ENCODE measurements around the gene FXYD6. TPM values are rescaled to one million over a fixed set of nuclear protein-coding genes. Genes with fewer than 3 reads are reported as not detected.

FXYD6 gene
- polyA plus RNA-seq, 3 donors: 124 to 140 (median 129) TPM

DNA sequence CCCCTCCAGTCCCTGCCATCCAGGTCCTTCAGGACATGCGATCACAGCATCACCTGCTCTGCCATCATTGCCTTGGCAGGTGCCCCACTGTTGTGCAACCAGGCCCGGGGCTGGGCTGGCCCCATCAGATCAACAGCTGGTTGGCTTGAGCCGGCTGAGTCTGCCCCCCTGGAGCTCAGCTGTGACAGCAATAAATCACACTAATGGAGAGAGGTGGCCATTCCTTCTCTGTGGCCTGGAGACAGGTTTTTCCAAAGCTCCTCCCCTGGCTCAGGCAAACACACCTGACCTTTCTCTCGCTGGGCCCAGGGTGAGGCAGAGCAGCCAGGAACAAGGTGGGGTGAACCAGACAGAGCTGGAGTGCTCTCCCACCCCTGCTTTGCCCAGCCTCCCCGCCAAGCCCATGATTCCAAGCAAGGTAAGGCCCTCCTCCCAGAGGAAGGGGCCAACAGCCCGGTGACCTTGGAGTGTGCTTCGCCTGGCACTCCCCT, 43.0 kb downstream of the FXYD6 start:
- DNase-seq (ENCODE audit: low read depth in 3 of 3, low spot score in 2 of 3): no peak

DNA sequence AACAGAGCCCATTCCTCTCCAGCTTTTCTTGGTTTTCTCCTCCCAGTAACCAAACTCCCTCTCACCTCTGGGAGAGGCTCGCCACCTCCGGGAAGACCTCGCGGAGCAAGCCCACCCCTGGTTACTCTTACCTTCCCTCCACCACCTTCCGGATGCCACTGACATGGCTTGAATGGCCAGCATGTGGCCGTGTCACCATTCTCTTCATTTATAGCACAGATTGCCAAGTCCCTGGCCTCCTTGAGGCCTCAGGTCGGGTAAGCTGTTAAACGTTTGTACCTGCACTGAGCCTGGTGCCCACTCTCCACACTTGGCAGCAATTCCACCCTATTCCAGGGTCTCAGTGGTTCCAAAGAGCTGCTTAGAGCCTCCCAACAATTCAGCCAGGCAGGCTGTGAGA, 43.9 kb downstream of the FXYD6 start:
- no peak for DNase-seq (ENCODE audit: low read depth in 3 of 3, low spot score in 2 of 3)

DNA sequence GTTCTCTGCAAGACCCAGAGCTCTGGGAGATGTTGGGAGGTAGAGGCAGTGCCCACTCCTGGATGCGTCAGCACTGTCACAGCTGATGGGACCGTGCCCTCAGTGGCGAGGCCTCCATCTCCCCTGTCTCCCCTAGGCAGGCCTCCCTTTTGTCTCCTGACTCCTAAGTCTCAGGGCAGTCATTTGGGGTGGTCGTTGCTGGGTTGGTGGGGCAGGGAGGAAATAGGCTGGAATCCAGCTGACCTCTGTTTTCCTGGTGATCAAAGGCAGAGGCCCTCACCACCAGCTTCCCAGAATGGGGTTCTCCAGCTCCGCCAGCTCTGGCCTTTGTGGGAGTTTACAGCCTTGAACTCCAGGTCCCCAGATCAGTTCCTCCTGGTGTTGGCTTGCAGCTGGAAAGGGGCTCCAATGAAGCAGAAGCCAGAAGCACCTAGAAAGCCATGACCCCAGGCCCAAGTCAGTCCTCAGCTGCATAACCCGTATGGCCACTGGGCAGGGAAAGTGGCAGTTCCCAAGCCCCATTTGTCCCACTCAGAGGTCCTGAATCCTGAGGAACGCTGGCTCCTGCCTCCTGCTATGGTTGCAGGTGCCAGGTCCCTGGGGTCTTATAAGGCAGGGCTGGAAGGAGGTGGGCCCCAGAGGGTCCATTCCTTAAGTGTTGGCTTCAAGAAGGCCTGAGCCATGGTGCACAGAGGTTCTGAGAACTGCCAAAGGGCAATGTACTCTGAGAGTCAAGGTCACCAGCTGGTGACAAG, 44.6 kb downstream of the FXYD6 start:
- no peak for DNase-seq (ENCODE audit: low read depth in 3 of 3, low spot score in 2 of 3)

DNA sequence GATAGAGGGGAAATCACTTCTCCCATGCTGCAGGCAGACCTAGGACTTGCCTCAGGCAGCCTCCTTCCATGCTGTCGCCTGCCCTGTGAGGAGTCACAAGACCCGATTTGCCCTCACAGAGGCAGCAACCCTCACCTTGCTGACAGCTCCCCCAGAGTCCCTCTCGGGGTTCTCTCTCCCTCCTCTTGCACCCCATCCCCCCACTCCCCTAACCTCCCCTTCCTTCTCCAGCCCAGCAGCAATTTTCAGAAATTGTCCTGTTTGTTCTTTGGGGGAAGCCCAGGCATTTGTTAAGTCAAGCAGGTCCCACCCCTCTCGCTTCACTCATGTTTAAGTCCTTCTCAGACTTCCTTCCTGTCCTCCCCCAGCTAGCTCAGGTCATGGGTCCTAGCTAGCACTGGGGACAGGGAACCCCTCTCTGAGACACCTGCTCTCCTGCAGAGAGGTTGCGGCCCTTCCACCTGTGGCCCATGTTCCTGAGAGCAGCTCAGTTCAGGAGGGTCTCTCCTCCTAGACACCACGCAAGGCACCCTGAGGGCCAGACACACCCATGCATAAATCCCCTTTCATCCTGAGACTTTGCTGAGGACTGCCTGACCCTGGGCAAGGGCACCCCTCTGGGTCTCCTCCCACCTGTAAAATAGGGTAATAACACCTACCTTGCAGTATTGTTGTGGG, 45.6 kb downstream of the FXYD6 start:
- no peak for DNase-seq (ENCODE audit: low read depth in 3 of 3, low spot score in 2 of 3)

DNA sequence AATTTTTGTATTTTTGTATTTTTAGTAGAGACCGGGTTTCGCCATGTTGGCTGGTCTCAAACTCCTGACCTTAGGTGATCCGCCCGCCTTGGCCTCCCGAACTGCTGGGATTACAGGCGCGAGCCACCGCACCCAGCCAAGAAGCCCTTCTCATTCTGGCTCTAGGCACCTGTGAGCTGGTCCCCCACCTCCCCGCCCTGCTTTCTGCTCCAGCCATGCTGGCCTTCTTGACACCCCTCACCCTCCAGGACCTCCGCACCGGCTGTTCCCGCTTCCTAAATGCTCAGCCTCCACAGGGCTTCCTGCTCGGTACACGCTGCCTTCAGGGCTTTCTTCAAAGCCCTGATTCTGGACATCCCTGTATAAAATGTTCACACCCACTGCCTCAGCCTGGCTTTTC, 46.4 kb downstream of the FXYD6 start:
- no peak for DNase-seq (ENCODE audit: low read depth in 3 of 3, low spot score in 2 of 3)

DNA sequence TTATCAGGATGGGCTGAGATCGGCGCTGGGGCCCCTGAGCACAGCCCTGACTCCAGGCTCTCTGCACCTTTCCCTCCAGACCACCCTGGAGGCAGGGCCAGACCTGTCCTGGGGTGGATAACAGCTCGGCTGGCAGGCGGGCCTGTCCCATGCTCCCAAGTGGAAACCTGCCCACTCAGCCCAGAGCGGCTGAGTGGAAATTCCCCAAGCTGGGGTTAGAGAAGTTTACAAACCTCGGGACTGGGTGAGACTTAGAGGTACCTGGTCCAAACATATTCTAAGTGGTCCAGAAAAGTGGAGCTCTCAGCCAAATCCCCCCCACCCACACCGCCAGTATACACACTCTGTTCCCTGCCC, 47.1 kb downstream of the FXYD6 start:
- no peak for DNase-seq (ENCODE audit: low read depth in 3 of 3, low spot score in 2 of 3)

DNA sequence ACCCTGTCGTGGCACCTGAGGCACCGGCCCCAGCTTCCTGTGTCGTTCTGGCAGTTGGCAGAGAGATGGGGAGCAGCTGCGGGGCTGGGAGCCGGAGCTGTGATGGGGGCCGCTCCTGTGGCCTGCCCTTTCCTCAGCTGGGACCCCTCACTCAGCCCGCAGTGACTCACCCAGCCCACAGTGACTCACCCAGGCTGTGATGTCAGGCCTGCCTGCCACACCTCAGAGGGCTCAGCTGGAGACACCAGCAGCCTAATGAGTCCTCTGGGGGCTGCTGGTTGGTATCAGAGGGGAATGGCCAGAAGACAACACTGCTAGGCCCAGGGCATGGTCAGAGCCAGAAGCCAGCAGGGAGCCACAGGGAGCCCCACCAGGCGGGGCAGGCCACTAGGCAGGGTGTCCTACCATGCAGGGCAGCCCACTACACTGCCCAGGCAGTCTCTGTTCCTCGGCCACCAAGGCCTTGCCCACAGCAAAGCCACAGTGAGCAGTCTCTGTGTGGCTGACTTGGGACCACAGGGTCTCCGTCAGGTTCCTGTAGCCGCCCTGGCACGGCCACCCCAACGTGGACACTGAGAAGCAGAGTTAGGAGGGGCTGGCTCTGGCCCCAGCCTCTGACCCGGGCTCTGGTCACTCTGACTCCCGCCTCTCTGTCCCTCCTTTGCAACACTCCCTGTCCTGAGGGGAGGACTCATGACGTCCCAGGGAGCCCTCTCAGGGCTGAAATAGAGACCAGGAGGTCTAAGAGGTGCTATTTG, 47.7 kb downstream of the FXYD6 start:
- DNase-seq (ENCODE audit: low read depth in 3 of 3, low spot score in 2 of 3): no peak

DNA sequence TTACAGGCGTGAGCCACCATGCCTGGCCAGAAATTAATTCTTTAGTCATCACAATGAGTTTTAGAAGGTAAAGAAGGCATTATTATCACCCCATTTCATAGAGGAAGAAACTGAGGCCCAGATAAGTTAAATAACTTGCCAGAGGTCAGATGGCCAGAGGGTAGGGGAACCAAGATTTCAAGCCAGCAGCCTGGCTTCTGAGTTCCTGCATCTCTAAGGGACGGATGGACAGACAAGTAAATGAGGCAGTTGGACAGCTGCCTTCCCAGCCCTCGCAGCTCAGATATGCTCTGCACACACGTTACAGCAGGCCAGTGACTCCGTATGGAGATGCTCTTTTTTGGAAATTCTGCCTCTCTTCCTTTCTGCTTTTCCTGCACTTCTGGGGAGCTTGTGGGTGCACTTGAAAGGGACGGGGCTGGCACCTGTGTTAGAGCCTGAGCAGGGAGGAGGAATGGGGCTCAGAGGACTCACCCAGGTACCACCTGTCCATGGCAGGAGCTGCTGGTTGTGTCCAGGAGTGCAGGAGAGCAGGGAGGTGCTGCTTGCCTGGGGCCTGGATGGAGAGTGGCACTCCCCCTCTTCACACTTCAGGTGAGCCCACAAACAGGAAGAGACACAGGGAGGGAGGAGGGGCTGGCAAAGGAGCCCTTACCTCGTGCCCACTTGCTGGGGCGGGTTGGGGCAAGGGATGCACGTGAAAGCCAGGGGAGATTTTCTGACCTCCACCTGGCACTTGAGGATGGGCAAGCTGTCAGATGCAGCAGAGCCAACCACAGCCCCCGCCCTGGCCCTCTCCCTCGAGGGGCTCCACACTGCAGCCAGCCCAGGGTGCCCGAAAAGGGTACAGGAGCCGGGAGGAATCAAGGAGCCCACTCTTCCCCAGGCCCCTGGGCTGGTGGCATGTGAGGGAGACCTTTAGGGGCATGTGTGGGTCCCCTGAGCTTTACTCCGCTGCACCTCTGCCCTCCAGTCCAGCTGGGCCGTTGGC, 48.6 kb downstream of the FXYD6 start:
- DNase-seq (ENCODE audit: low read depth in 3 of 3, low spot score in 2 of 3): no peak

DNA sequence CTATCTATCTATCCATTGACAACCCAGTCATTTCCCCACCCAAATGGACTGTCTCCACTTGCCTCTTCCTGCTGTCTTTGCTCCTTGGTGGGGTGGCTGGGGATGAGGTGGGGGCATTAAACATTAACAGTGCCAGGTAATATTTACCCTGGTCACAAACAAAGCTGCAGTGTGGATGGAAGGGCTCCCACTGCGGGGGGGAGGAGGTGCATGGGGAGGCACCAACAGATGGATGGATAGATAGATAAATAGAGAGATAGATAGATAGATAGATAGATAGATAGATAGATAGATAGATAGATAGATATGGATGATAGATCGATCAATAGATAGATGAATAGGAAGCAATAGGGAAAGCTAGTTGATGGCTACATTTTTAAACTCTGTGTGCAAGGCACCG, 49.6 kb downstream of the FXYD6 start:
- DNase-seq (ENCODE audit: low read depth in 3 of 3, low spot score in 2 of 3): no peak

DNA sequence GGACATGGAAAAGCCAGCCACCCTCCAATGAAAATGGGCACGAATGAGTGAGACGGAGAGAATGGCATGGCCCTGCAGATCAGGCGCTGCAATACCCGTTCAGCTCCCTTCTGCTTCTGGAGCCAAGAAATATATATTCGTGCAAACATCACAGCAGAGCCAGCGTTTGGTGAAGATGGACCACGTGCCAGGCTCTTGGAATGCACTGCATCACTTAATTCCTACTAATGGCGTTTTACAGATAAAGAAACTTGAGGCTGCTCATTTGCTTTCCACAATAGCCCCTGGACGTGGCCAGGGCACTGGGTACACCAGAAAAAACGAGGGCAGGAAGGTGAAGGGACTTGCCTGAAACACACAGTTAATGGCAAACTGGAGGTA, 50.3 kb downstream of the FXYD6 start:
- no peak for DNase-seq (ENCODE audit: low read depth in 3 of 3, low spot score in 2 of 3)

DNA sequence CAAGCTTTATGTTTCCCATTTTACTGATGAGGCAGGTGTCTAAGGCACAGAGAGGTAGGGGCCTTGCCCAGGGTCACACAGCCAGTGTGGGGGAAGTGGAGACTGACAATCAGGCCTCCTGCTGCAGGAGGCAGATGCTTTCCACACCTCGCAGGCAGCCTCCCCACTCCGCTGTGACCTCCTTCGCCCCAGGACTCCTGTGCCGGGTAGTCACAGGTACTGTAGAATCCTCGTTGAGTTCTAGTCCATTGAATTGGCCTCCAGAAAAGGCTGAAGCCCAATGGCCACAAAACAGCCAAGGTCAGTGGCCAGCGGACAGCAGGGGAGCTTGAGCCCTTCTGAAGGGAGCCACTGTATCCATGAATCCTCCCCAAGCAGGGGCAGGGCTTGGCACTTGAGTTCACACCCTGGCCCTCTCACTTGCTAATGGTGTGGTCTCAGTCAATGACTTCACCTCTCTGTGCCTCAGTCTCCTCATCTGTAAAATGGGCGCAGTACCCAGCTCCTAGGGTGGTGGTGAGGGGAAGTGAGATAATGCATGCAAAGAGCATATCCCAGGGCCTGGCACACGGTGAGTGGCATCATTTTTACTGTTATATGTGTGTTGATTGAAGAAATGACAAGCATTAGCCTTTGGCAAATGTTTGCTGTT, 50.8 kb downstream of the FXYD6 start:
- no peak for DNase-seq (ENCODE audit: low read depth in 3 of 3, low spot score in 2 of 3)

DNA sequence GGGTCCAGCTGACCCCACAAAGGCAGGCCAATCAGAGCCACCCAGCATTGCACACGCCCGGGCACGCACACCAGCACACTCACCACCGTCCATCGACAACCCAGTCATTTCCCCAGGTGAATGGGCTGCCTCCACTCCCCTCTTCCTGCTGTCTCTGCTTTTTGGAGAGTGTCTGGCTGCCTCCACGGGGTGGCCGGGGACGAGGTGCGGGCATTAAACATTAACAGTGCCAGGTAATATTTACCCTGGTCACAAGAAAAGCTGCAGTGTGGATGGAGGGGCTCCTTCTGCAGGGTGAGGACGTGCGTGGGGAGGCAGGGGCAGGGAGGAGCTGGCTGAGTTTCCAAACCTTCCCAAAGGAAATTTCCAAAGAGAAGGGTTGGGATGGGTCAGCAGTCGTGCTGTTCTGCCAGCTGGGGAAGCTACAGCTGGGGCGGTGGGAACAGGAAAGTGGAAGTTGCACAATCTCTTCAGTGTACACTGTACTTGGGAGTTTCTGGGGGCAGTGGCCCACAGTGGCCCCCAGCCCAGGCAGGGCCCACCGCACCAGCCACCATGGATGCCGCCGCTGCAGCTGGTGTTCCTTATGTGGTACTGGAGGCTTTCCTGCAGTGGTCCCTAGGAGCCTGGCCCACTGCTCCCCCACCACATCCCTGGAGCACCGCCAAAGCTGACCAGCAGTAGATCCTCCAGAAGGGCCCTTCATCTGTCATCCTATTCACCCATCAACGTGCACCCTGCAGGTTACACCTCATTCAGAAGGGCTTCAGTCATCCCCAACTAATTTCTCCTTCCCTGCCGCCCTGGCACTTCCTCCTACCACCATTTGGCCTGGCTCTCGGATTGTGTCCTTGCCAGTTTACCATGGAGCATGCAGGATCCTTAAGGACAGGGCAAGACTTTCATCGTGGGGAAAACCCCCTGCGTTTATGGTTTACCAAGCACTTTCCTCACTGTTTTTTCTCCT, 51.6 kb downstream of the FXYD6 start, which contains the start of gene FXYD2:
Gene FXYD2, minus strand, starts transcription at position 174 of the 967 bp plus-strand sequence. Its CDS starts 66 bp downstream, at position 108.
- DNase-seq (ENCODE audit: low read depth in 3 of 3, low spot score in 2 of 3): no peak

DNA sequence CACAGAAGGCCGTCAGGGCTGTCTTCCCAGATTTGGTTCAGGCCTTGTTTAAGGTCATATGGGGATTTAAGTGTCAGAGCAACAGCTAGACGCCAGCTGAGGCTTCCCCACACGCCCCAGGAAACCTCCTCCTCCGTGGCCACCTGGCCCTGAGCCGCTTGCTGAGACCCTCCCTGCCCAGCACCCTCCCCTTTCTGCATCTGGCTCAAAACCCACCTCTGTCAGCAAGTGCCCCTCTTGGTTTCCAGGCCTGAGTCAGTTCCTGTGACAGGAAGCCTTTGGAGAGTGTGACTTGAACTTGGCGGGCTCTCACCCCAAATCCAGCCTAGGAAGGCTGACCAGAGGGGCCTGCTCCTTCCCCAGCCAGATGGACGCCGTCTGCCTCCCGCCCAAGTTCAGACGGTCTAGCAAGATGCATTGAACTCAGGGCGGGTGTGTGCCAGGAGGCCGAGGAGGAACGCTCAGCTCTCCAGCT, 52.5 kb downstream of the FXYD6 start:
- DNase-seq (ENCODE audit: low read depth in 3 of 3, low spot score in 2 of 3): no peak

DNA sequence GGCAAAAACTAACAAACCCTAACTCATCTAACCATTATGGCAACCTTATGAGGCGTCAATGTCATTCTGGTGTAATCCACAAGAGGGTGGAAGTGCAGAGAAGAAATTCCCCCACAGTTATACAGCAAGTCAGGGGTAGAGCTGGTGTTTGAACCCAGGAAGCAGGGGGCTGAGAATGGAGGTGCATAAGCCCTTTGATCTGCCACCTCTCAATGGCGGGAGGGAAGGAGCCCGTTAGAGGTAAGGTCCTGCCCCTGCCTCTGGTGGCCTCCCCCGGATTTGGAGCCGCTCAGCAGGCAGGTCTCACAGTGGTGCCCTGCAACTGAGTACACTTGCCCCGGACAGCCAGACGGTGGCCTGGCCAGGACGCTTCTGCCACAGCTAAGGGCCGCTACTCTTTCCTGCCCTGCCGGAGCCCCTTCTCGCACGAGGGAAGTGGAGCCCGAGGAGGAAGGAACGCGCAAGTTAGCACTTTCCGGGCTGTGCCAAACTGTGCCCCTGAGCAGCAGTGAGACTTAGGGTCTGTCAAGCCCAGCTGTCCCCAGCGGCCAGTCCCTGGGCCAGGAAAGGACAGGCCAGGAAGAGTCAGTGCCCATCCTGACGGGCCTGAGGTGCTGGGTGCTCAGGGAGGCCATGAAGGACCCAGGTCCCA, 53.0 kb downstream of the FXYD6 start:
- DNase-seq (ENCODE audit: low read depth in 3 of 3, low spot score in 2 of 3): no peak

DNA sequence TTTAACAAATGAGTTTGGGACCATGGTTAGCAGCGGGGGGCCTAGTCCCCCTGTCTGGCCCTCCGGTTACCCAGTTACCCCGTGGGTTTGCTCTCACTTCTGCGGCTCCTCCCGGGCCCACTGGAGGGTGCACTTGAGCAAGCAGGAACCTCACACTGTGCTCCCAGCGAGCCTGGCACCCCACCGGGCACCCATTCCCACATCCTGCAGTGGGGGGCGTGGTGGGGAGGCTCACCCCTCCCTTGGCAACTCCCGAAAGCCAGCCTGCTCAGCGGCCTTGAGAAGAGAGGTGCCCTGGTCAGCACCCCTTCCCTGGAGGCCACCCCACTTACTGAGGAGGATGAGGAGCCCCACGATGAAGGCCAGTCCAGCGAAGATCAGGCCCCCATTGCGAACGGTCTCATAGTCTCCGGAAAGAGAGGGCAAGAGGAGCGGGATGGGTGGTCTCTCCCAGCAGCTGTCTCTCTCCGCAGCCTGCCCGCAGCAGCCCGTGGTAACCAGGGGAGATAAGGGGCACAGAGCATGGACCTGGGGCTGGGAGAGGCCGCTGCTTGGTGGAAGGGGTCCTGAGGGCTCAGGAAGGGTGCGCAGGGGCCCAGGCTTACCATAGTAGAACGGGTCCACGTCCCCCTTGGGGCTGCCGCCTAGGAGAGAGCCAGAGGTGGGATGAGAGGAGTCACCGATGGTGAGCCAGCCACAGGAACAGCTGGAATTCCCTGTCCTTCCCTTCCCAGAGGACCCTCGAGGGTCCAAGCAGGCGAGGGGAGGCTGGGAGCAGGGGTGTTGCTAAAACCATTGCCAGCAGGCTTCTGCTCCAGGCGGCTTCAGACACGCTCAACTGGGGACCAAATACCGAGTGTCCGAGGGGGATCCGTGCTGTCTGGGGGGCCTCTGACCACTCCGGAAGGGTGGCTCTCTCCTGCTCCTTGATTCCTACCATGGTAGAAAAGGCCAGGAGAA, 54.1 kb downstream of the FXYD6 start:
- no peak for DNase-seq (ENCODE audit: low read depth in 3 of 3, low spot score in 2 of 3)

DNA sequence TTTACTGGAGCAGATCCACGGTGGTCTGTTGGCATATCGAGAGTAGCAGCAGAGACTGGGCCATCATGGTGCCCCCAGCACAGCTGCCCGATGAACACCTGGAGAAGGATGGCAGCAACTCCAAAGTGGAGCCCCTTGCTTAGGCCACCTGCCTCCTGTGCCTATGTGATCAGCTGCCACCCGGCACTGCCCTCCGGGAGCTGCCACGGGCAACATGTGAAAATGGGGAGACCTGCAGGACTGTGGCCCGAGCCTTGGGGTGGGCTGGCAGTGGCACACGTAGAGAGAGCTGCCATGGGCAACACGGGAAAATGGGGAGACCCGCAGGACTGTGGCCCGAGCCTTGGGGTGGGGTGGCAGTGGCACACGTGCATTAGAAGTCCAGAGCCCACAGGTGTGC, 55.0 kb downstream of the FXYD6 start:
- no peak for DNase-seq (ENCODE audit: low read depth in 3 of 3, low spot score in 2 of 3)

DNA sequence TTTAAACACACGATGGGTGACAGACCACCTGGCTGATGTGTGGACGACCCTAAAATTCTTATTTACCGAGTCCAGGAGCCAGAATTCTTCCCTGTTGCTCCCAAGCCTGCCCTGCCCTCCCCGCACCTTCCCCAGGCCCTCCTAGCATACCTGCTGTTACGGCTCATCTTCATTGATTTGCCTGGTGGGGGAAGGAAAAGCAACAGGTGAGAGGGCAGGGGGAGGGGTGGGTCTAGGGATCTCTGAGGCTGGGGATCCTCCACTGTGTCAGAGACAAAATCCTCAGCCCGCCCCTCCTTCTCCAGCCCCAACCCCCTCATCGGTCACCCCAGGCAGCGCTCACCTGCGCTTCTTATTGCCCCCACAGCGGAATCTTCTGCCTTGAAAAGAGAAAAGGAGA, 55.9 kb downstream of the FXYD6 start:
- no peak for DNase-seq (ENCODE audit: low read depth in 3 of 3, low spot score in 2 of 3)
